ENCODE data around the gene ELOVL3.

Gene ELOVL3

GRCh38 chr10:102274062-102274461, 48.0 kb downstream of the ELOVL3 start:
- H3K27ac ChIP-seq (replicated peaks; ENCODE audit: low read length), result no peak overlapping the region
- no peak overlapping the region for H2AFZ ChIP-seq (ENCODE audit: low read length)
- no peak overlapping the region for H3K9ac ChIP-seq (ENCODE audit: low read depth, low read length, poor library complexity)
- H2BK15ac ChIP-seq (ENCODE audit: low read length), result no peak overlapping the region
- no peak for DNase-seq (ENCODE audit: low spot score)
- H3K9me3 ChIP-seq (replicated peaks in 1 of 2; ENCODE audit: control insufficient read depth in 2 of 2, insufficient read depth in 1 of 2, low read depth in 1 of 2, low read length in 2 of 2), result peaks cover 0 to 2% of the 10 kb centered on the region in 2 donors
- peaks cover 2% of the 10 kb centered on the region for H3K79me1 ChIP-seq (ENCODE audit: low read depth, low read length)
- no peak overlapping the region for H3K18ac ChIP-seq (ENCODE audit: low read length)
- peaks cover 0 to 18% of the 10 kb centered on the region in 2 donors for H3K36me3 ChIP-seq (replicated peaks in 1 of 2; ENCODE audit: control insufficient read depth in 2 of 2, insufficient read depth in 2 of 2, low read length in 2 of 2)
- H3K4ac ChIP-seq (ENCODE audit: low read length), result no peak overlapping the region
- no peak overlapping the region for H3K4me3 ChIP-seq (ENCODE audit: low read length in 2 of 2)
- H3K14ac ChIP-seq (ENCODE audit: low read length), result no peak overlapping the region
- no peak overlapping the region for H4K91ac ChIP-seq (ENCODE audit: low read depth, low read length, poor library complexity)
- H2AK5ac ChIP-seq (ENCODE audit: low read depth, low read length), result no peak overlapping the region
- no peak overlapping the region for H4K8ac ChIP-seq (ENCODE audit: low read depth, low read length)
- WGBS, 2 donors (ENCODE audit: extremely low coverage in 2 of 2, insufficient read length in 2 of 2, insufficient replicate concordance in 1 of 2), result no CpG with 5 or more reads among the region's 1 CpG
- H3K4me2 ChIP-seq (ENCODE audit: insufficient read depth, low read length, poor library complexity, severe bottlenecking), result no peak overlapping the region
- H3K4me1 ChIP-seq (ENCODE audit: control insufficient read depth in 2 of 2, insufficient read depth in 1 of 2, low read depth in 1 of 2, low read length in 2 of 2), result no peaks in the 10 kb centered on the region
- no peaks in the 10 kb centered on the region for H3K27me3 ChIP-seq (ENCODE audit: control insufficient read depth in 3 of 3, insufficient read depth in 3 of 3, low read depth in 1 of 3, low read length in 3 of 3)
- H3K23ac ChIP-seq (ENCODE audit: low read depth, low read length, poor library complexity), result no peak overlapping the region
- H2BK12ac ChIP-seq (ENCODE audit: low read length), result no peak overlapping the region
- no peak overlapping the region for H2BK5ac ChIP-seq (ENCODE audit: low read length)
- H2BK120ac ChIP-seq (ENCODE audit: low read depth, low read length), result no peak overlapping the region

- no peak overlapping the region for H3K4me3 ChIP-seq (ENCODE audit: low read length in 2 of 2)
- H3K27ac ChIP-seq (replicated peaks; ENCODE audit: low read length), result no peak overlapping the region
- no peak overlapping the region for H3K4ac ChIP-seq (ENCODE audit: low read length)
- H3K27me3 ChIP-seq (ENCODE audit: control insufficient read depth in 3 of 3, insufficient read depth in 3 of 3, low read depth in 1 of 3, low read length in 3 of 3), result no peaks in the 10 kb centered on the region
- H4K91ac ChIP-seq (ENCODE audit: low read depth, low read length, poor library complexity), result no peak overlapping the region
- H3K23ac ChIP-seq (ENCODE audit: low read depth, low read length, poor library complexity), result no peak overlapping the region
- H3K4me2 ChIP-seq (ENCODE audit: insufficient read depth, low read length, poor library complexity, severe bottlenecking), result no peak overlapping the region
- no peak overlapping the region for H2BK5ac ChIP-seq (ENCODE audit: low read length)
- no peak overlapping the region for H3K9ac ChIP-seq (ENCODE audit: low read depth, low read length, poor library complexity)
- H2BK15ac ChIP-seq (ENCODE audit: low read length), result no peak overlapping the region
- DNase-seq (ENCODE audit: low spot score), result no peak
- H4K8ac ChIP-seq (ENCODE audit: low read depth, low read length), result no peak overlapping the region
- no peak overlapping the region for H2BK120ac ChIP-seq (ENCODE audit: low read depth, low read length)
- H2AFZ ChIP-seq (ENCODE audit: low read length), result no peak overlapping the region
- H3K79me1 ChIP-seq (ENCODE audit: low read depth, low read length), result peaks cover 2% of the 10 kb centered on the region
- H3K4me1 ChIP-seq (ENCODE audit: control insufficient read depth in 2 of 2, insufficient read depth in 1 of 2, low read depth in 1 of 2, low read length in 2 of 2), result peaks cover 0 to 4% of the 10 kb centered on the region in 2 donors
- H3K9me3 ChIP-seq (replicated peaks in 1 of 2; ENCODE audit: control insufficient read depth in 2 of 2, insufficient read depth in 1 of 2, low read depth in 1 of 2, low read length in 2 of 2), result peaks cover 0 to 2% of the 10 kb centered on the region in 2 donors
- H3K36me3 ChIP-seq (replicated peaks in 1 of 2; ENCODE audit: control insufficient read depth in 2 of 2, insufficient read depth in 2 of 2, low read length in 2 of 2), result peaks cover 0 to 16% of the 10 kb centered on the region in 2 donors
- no peak overlapping the region for H2BK12ac ChIP-seq (ENCODE audit: low read length)
- H3K18ac ChIP-seq (ENCODE audit: low read length), result no peak overlapping the region
- no peak overlapping the region for H3K14ac ChIP-seq (ENCODE audit: low read length)
- no CpG with 5 or more reads among the region's 2 CpGs for WGBS, 2 donors (ENCODE audit: extremely low coverage in 2 of 2, insufficient read length in 2 of 2, insufficient replicate concordance in 1 of 2)
- H2AK5ac ChIP-seq (ENCODE audit: low read depth, low read length), result no peak overlapping the region
Measured at GRCh38 chr10:102275343-102275742, 49.2 kb downstream of the ELOVL3 start.

GRCh38 chr10:102279104-102279503, 53.0 kb downstream of the ELOVL3 start:
- peaks cover 0 to 2% of the 10 kb centered on the region in 2 donors for H3K9me3 ChIP-seq (replicated peaks in 1 of 2; ENCODE audit: control insufficient read depth in 2 of 2, insufficient read depth in 1 of 2, low read depth in 1 of 2, low read length in 2 of 2)
- H2BK15ac ChIP-seq (ENCODE audit: low read length), result no peak overlapping the region
- H2BK120ac ChIP-seq (ENCODE audit: low read depth, low read length), result no peak overlapping the region
- no peak overlapping the region for H2AK5ac ChIP-seq (ENCODE audit: low read depth, low read length)
- H3K27ac ChIP-seq (replicated peaks; ENCODE audit: low read length), result no peak overlapping the region
- peaks cover 0 to 9% of the 10 kb centered on the region in 2 donors for H3K4me1 ChIP-seq (ENCODE audit: control insufficient read depth in 2 of 2, insufficient read depth in 1 of 2, low read depth in 1 of 2, low read length in 2 of 2)
- H3K14ac ChIP-seq (ENCODE audit: low read length), result no peak overlapping the region
- no peak overlapping the region for H4K8ac ChIP-seq (ENCODE audit: low read depth, low read length)
- H3K18ac ChIP-seq (ENCODE audit: low read length), result no peak overlapping the region
- H3K4ac ChIP-seq (ENCODE audit: low read length), result no peak overlapping the region
- no peak overlapping the region for H2BK12ac ChIP-seq (ENCODE audit: low read length)
- H2AFZ ChIP-seq (ENCODE audit: low read length), result no peak overlapping the region
- H3K79me1 ChIP-seq (ENCODE audit: low read depth, low read length), result no peaks in the 10 kb centered on the region
- no peak overlapping the region for H3K4me3 ChIP-seq (ENCODE audit: low read length in 2 of 2)
- H4K91ac ChIP-seq (ENCODE audit: low read depth, low read length, poor library complexity), result no peak overlapping the region
- no peak overlapping the region for H3K23ac ChIP-seq (ENCODE audit: low read depth, low read length, poor library complexity)
- H2BK5ac ChIP-seq (ENCODE audit: low read length), result no peak overlapping the region
- no peaks in the 10 kb centered on the region for H3K27me3 ChIP-seq (ENCODE audit: control insufficient read depth in 3 of 3, insufficient read depth in 3 of 3, low read depth in 1 of 3, low read length in 3 of 3)
- no peak overlapping the region for H3K4me2 ChIP-seq (ENCODE audit: insufficient read depth, low read length, poor library complexity, severe bottlenecking)
- DNase-seq (ENCODE audit: low spot score), result no peak
- H3K36me3 ChIP-seq (replicated peaks in 1 of 2; ENCODE audit: control insufficient read depth in 2 of 2, insufficient read depth in 2 of 2, low read length in 2 of 2), result peaks cover 0 to 13% of the 10 kb centered on the region in 2 donors
- no peak overlapping the region for H3K9ac ChIP-seq (ENCODE audit: low read depth, low read length, poor library complexity)

All from neuronal stem cell (in vitro differentiated cells).